HG02588 (cell line): ENCODE data around the gene RADX.

Source experiments
- ATAC-seq: cut with Tn5 transposase; IDR thresholded peaks from one replicate; pipeline ENCODE4 v1.9.1; 2021; ENCODE audit warnings: mild to moderate bottlenecking, moderate library complexity; ENCODE audit not compliant: unreplicated experiment

RADX gene

GRCh38 chrX:106684207-106684606, 72.4 kb downstream of the RADX start:
- no peak for ATAC-seq

GRCh38 chrX:106692425-106693065, 80.8 kb downstream of the RADX start:
- ATAC-seq = no peak

DNA sequence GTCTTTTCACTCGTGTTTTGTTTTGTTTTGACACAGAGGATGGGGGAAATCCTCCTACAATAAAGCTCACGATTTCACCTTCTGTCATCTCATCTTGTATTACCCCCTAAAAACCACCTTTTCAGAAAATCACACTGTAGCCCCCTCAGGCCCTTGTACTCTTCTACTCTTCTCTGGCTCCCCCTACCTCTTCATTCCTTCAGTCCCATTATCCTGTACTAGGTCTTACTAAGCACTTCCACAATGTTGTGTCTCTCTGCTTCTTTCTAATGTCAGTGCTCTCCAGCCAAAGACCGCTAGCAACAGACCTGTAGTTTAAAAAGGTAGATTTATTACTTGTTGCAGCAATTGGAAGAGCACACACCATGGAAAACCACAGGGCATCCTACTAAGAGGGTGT, 84.7 kb downstream of the RADX start:
- ATAC-seq = no peak

- ATAC-seq = no peak
These were observed 86.9 kb downstream of the RADX start for GRCh38 chrX:106698693-106699092.

DNA sequence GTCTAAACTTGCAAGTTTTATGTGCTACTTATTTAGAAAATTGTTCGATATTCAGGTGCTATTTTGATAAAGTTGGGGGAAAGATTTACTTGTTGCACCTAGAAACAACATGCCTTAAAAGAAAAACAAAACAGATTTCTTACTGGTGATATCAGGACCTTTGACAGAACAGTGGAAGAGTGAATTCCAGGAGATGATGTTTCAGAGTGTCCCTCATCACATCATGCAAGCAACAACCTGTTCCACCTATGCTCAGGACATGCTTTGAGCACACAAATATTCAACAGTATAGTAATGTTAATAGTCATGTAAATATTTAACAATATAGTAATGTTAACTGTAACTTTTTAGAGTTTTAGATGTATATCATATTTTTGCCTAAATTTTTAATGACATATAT, 90.9 kb downstream of the RADX start:
- no peak for ATAC-seq

DNA sequence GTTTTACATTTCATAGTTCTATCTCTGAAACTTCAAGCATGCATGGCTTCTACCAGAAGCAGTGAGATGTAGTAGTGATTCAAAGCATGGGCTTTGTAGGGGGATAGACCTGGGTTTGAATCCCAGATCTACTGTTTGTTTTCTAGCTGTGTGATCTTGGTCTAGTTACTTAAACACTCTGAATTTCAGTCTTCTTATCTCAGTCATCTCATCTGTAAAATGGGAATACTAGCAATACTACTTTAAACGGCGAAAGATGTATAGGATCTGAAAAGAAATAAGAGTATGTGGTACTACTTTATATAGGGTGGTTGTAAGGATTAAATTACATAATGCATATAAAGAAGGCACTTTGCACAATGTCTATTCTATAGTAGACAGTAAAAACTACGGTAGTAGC, 94.7 kb downstream of the RADX start:
- ATAC-seq = no peak

GRCh38 chrX:106707771-106708454, 96.1 kb downstream of the RADX start:
- no peak for ATAC-seq

DNA sequence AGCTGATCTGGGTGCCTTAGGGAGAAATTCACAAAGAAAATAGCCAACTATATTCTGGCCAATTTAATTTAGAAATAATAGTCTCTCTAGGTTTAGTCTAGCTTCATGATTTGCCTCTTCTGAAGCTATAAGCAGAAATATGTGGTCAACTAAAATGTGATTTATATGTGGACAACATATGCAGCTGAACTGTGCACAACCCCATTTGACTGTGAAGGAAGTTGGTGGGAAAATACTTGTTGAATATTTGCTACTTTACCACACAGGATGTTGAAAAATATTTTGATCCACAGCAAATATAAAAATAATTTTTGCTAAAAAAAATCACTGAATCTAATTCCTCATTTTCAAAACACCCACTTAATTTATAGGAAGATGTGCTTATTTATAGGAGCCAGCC, 99.0 kb downstream of the RADX start:
- ATAC-seq = no peak

DNA sequence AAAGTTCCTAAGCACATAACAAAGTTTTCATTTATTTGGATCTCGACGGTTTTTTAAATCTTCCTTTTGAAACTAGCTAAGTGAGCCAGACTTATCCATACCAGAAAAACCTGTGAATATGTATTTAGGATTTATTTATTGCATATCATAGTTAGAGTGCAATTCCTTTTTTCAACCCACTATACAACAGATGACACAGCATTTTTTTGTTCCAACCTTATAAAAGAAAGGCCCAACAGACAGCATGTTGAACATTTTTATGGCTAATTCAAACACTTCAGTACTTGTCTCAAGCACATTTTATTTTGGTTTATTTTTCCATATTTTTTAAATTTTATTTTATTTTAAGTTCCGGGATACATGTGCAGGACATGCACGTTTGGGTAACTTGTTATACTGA, 99.6 kb downstream of the RADX start:
- ATAC-seq = no peak

- no peak for ATAC-seq
These were observed 104.2 kb downstream of the RADX start for GRCh38 chrX:106716004-106716403.

GRCh38 chrX:106716463-106716862, 104.7 kb downstream of the RADX start:
- no peak for ATAC-seq

DNA sequence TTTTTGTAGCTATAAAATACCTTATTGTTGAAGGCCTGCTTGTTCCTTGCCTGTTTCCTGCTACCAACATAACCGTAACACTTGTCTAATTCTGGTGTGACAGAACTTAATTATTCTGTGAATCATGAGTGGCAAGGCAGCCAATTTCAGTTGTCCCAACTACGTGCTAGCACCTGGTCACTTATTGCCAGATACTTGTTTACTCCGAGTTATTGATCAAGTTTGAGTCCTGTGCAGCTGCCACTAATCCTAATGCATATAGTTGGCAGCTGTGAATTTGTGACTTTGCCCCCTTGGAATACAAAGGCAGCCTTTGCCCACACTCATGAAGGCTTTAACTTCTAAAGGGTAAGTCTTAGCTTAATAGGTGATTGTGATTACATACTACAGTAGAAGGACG, 106.9 kb downstream of the RADX start:
- no peak for ATAC-seq

GRCh38 chrX:106725931-106726330, 114.2 kb downstream of the RADX start:
- ATAC-seq = no peak

DNA sequence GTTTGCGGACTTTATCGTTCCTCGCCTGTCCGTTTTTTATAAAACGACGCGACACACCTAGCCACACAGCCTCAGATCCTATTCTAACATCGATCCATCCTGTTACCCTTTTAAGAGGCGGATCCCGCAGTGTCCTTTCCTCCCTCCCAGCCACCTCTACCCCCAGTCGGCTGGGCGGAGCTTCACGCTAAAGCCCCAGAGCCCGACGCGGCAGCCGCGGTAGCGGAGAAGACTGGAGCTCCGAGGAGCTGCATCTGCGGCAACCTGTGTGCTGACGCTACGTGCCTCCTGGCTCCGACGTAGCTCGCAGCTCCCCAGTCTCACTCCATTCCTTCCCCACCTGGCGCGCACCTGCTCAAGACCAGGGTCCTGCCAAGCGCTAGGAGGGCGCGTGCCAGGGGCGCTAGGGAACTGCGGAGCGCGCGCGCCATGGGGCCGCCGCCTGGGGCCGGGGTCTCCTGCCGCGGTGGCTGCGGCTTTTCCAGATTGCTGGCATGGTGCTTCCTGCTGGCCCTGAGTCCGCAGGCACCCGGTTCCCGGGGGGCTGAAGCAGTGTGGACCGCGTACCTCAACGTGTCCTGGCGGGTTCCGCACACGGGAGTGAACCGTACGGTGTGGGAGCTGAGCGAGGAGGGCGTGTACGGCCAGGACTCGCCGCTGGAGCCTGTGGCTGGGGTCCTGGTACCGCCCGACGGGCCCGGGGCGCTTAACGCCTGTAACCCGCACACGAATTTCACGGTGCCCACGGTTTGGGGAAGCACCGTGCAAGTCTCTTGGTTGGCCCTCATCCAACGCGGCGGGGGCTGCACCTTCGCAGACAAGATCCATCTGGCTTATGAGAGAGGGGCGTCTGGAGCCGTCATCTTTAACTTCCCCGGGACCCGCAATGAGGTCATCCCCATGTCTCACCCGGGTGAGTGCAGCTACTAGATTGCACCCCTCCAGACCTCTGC, 115.0 kb downstream of the RADX start, which contains the start of gene RNF128:
Gene RNF128 (plus strand): TSS at position 217 of the 953 bp plus-strand sequence. CDS start 213 bp downstream, at position 430.
- ATAC-seq = peak; percentile 75

GRCh38 chrX:106728337-106728736, 116.6 kb downstream of the RADX start:
- no peak for ATAC-seq
